Embryonic facial prominence (tissue), 1 donor: Measurements from ENCODE around the gene TMEM50A.
"Not testable (repeated sequence)": the region's sequence is repeated elsewhere in the genome, so short reads cannot be mapped to it uniquely, and the experiment has no call there.

Source experiments
- DNase-seq: peaks from one replicate; pipeline ENCODE4 v3.0.0-alpha.2; 2016; ENCODE audit errors: extremely low spot score

Gene TMEM50A

GRCh38 chr1:25387096-25387495 lies 49.0 kb downstream of the TMEM50A start:
- DNase-seq, result not testable (repeated sequence)

GRCh38 chr1:25388691-25389090 lies 50.6 kb downstream of the TMEM50A start:
- DNase-seq, result not testable (repeated sequence)

GRCh38 chr1:25389721-25390120 lies 51.6 kb downstream of the TMEM50A start:
- DNase-seq, result not testable (repeated sequence)

- DNase-seq, result no peak
Measured at GRCh38 chr1:25392841-25393240, 54.7 kb downstream of the TMEM50A start.

DNA sequence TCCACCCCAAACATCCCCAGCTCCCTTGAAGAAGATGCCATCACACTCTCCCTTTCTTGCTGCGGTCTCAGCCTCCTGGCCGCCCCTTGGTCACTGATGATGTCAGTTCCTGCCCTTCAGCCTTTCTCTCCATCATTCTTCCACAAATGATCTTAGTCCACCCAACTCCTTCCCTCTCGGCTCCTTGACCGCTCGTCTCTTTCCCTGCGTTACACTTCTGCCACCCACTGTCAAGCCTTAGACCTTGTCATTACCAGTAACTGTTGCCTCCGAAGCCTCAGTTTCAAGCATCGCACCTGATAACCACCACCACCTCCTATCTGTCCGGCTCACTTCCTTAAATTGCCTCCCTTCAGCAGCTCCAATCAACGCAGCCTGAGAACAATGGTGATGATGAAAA lies 59.4 kb downstream of the TMEM50A start:
- not testable (repeated sequence) for DNase-seq

DNA sequence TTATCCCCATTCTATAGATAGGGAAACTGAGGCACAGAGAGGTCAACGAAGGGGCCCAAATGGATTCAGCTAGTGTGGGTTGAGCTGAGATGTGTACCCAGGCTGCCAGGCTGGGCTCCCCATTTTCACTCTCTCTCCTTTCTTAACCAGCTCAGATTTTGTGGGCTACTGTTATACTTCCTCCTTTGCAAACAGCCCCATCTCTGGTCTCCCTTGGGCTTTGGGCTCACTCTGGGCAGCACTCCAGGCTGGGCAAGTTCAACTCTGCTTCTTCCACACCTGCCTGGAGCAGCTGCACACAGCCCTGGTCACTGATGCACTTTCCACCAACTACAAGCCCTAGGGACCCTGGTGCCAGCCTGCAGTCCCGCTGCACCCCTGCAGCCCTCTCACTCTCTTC lies 59.9 kb downstream of the TMEM50A start:
- not testable (repeated sequence) for DNase-seq

- not testable (repeated sequence) for DNase-seq
Measured at GRCh38 chr1:25402947-25403803, 65.0 kb downstream of the TMEM50A start.

GRCh38 chr1:25405731-25406305 lies 67.7 kb downstream of the TMEM50A start:
- not testable (repeated sequence) for DNase-seq

DNA sequence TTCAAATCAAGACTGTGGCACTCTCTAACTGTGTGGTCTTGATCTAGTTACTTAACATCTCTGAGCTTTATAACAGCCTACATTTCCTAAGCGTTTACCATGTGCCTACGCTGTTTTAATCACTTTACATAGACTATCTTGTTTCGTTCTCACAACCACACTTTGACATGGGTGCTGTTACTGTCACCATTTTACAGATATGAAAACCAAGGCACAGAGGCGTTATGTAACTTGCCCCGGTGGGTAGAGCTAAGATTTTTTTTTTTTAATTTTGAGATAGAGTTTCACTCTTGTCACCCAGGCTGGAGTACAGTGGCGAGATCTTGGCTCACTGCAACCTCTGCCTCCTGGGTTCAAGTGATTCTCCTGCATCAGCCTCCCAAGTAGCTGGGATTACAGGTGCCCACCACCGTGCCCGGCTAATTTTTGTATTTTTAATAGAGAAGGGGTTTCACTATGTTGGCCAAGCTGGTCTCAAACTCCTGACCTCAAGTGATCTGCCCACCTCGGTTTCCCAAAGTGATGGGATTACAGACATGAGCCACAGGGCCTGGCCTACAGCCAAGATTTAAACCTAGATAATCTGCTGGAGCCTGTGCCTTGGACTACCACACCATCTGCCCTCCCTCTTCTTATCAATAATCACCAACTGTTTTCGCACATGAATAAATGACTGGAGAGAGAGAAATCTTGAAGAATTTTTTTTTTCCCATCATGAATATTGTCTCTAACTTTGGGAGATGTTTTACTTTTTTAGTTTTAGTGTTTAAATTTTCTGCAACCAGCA lies 71.7 kb downstream of the TMEM50A start:
- not testable (repeated sequence) for DNase-seq
